NCI-H526 (cell line): Measurements from ENCODE around the gene ACACA.

ENCODE experiments used
- DNase-seq, 2 experiments: peaks; one replicate each; lab custom pipeline; 2025; lab: John Stamatoyannopoulos, UW

The ACACA gene

DNA sequence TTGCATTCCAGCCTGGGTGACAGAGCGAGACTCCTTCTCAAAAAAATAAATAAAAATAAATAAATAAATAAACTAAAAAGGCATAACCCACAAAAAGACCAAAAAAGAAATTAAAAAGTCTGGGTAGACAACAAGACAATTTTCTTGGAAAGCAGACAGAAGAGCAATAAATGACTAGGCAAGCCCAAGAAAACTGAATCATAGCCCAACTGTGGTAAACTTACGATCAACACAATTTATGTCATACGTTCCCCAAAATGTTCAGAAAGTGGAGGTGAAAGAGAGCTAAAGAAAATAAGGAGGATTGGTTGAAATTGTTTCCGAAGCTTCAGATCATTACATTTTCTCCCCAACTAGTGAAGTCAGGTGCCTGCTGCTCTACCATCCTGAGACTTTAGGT, 62.1 kb downstream of the ACACA start:
- DNase-seq, result no peak

DNA sequence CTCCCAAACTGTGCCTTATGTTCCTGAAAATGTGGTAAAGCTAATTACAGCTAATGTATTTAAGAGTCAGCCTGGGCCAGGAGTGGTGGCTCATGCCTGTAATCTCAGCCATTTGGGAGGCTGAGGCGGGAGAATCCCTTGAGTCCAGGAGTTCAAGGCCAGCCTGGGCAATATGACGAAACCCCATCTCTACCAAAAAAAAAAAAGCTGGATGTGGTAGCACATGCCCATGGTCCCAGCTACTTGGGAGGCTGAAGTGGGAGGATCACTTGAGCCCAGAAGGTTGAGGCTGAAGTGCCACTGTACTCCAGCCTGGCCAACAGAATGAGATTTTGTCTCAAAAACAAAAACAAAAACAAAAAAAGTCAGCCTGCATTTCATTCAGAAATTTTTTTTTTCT, 64.0 kb downstream of the ACACA start:
- DNase-seq, result no peak

DNA sequence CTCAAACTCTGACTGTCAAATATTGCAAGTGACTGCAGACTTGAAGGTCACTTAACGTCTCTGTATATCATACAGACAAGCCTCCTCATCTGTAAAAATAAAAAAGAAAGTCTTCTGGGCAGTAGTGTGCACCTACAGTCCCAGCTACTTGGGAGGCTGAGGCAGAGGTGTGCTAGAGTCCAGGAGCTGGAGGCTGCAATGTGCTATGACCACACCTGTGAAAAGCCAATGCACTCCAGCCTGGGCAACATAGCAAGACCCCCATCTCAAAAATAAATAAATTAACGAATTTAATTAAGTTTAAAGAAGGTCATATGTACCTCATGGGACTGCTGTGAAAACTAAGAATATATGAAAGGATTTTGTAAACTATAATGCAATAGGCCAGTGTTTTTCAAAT, 65.8 kb downstream of the ACACA start:
- DNase-seq, result no peak

DNA sequence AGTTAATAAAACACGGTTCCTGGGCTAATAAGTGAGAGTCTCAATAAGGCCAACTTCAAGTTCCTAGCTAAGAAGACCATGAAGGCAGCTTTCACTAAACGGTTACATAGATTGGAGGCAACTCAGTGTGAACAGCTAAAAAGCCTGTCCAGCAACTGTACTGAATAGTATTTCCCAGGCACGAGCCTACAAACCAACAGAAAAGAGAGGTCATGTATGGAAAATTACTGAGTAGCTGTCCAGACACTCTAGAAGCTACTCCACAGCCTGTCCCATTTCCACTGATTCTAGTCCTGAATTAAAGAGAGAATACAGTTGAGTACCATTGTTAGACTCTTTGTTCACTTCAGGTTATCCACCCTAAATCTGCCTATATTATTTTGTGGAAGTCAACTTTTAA, 67.3 kb downstream of the ACACA start:
- no peak for DNase-seq

DNA sequence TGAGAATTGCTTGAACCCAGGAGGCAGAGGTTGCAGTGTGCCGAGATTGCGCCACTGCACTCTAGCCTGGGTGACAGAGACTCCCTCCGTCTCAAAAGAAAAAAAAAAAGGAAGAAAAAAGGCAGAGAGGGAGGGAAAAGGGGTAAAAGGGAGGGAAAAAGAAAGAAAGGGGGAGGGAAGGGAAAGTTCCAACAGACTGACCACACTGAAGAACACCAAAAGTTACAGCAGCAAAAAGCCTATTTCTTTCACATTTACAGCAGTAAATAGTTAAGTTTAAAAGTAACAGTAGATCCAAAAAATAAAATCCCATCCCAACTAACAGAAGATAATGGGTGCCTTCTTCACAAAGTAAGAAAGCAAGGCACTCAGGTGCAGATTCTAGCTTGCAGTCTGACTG, 67.8 kb downstream of the ACACA start:
- DNase-seq, result no peak

DNA sequence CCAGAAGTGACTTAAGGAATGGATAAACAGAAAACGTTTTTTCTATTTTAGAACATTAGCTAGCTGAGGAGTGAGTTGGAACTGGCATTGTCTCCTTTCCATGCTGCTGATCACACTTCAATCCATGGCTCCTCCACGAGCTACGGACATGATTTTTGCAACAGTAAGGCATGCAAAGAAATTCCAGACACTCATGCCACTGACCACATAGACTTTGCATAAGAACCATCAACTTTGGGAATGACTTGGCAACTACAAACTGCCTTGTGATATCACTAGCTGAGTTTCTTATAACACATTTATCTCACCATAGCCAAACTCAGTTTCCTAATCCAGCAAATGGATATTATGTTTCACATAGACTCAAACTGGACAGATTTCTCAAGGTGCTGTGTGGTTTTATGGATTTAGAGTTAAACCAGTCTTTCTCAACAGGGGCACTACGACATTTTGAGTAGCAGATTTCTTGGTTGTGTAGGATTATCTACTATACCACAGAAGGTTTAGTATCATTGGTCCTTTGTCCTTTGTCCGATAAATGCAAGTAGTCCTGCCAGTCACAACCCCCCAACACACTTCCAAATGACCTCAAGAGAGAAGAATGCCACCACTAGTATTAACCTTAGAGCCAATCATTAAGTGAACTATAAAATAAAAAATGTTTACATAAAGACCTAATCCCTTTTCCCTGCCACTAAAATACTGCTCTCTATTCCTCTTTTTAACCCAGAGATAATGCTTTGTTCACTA, 79.1 kb downstream of the ACACA start:
- DNase-seq, result no peak

DNA sequence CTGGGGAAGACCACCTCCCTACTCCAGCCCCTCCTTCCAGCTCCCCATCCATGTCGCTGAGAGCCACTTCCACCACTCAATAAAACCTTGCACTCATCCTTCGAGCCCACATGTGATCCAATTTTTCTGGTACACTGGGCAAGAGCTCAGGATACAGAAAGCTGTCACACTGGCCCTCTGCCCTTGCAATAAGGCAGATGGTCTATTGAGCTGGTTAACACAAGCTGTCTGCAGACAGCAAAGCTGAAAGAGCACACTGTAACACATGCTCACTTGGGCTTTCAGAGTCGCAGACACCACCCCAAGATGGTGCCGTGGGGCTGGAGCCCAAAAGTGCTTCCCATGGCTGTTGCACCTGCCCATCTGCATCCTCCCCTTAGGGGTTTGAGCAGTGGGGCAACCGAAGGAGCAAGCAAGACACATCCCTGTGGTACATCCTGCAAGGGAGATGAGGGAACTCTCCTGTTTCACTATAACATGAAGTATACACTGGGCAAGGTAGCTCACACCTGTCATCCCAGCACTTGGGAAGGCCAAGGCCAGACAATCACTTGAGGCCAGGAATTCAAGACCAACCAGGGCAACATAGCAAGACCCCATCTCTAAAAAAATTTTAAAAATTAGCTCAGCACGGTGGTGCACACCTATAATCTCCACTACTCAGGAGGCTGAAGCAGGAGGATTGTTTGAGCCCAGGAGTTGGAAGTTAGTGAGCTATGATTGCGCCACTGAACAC, 83.6 kb downstream of the ACACA start:
- DNase-seq, result no peak

DNA sequence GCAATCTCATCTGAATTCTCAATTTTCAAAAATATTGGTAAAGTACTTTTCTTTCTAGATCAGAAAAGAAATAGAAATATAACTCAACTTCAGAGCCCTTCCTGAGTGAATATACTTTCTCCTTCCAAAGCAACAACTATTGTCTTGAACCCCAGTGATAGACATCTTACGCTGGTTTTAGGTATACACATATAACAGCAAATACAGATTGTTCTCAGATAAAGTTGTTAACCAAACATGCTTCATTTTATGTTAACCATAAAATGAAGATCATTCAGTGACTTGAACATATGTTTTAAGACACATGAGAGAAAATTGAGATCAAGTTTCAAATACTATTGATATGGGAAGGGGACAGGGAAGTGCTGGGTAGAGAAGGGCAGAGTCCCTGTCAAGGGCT, 84.5 kb downstream of the ACACA start:
- DNase-seq, result no peak

DNA sequence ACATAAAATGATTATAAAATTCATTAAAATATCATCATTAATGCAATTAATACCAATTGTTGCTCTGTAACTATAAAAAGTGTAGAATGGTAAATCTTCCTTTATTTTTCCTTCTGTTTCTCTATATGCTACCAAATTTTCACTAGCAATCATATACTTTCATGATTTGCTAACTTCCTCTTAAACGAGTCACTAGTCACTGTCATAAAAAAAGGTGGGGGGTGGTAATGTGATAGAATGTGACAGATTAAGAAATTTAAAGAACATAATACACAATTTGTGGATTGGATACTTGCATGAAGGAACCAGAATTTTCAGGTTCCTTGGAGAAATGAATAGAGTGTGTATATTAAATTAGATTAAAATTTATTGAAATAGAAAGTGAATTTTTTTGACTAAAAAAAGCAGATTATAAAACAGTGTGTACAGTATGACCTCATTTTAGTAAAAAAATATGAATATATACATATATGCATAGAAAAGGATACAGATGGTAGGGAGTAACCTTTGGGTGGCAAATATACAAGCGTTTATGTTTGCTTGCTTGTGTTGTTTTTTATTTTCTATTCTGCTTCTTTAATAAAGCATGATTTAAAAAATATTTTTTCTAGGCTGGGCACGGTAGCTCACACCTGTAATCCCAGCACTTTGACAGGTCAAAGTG, 87.6 kb downstream of the ACACA start:
- DNase-seq, result no peak

DNA sequence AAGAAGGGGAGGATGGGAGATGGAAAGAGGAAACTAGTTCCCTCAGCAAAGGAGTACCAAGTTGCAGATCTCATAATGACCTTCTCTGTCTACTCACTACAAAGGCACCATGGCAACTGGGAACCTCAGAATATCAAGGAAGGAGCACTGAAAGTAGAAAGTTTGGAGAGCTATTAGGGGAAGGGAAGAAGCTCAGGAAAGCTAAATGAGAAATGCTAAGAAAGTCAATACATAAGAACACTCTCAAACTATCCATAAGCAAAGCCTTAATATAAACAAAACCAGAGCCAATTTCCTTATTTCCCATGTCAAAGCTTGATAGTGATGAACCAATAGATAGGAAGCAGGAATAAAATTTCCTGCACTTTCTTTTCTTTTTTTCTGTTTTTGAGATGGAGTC, 88.8 kb downstream of the ACACA start:
- no peak for DNase-seq

DNA sequence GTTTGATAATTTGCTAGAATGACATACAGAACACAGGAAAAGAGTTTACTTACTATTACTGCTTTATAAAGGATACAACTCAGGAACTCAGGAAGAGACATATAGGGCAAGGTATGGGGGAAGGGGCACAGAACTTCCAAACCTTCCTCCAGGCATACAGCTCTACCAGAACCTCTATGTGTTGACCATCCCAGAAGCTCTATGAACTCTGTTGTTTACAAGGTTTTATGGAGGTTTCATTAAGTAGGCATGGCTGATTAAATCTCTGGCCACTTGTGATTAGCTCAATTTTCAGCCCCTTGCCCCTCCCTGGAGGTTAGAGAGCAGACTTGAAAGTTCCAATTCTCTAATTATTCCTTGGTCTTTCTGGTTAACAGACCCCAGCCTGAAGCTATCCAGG, 91.0 kb downstream of the ACACA start:
- no peak for DNase-seq

DNA sequence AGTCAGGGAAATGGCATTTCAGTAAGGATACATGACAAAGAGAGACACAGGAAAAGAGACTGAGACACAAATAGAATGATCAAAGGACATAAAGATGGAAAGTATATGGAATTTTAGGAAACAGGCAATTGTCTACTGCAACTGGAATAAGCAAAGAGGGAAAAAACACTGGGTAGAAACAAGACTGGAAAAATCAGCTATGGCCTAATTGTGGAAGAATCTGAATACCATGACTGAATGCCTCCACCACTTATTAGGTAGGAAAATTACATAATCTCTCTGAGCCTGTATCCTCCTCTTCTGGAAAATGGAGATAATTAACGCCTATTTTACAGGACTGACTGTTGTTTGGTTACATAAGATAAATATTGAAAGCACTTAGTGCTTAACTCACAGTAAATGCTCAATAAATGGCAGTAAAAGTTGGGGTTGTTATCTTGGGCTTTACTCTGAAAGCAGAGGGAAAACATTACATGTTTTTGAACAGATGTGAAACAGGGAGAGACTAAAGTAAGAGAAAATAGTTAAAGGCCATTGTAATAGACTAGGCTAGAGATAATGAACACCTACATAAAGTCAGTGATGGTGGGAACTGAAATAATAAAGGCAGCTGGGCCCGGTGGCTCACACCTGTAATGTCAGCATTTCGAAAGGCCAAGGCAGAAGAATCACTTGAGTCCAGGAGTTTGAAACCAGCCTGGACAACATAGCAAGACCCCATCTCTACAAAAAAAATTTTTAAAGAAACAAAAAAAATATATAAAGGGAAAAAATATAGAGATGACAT, 94.3 kb downstream of the ACACA start:
- DNase-seq, result no peak

DNA sequence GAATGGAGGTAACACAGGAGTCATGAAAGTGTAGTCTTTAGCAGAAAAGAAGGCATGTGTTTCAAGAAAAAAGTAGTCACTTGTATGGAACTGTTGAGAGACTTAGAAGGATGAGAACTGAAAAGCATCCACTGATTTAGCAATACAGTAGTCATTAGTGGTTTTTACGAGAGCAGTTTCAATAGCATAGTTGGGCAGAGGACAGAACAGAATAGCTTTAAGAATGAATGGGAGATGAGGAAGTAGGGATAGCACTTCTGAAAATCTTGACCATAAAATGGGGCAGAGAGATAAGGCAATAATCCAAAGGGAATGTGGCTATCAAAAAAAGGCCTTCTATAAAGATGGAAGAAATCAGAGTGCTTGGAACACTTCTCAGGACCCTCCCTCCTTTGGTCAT, 95.7 kb downstream of the ACACA start:
- DNase-seq, result no peak

DNA sequence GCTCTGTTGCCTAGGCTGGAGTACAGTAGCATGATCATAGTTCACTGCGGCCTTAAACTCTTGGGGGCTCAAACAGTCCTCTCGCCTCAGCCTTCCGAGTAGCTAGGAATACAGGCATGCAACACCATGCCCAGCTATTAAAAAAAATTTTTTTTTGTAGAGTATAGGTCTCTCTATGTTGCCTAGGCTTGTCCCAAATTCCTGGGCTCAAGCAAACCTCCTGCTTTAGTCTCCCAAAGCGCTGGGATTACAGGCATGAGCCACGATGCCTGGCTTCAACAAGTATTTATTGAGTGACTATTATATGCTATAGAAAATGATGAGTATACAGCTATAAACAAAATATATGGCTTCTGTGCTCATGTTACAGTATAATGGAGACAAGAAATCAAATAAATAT, 97.6 kb downstream of the ACACA start:
- no peak for DNase-seq

DNA sequence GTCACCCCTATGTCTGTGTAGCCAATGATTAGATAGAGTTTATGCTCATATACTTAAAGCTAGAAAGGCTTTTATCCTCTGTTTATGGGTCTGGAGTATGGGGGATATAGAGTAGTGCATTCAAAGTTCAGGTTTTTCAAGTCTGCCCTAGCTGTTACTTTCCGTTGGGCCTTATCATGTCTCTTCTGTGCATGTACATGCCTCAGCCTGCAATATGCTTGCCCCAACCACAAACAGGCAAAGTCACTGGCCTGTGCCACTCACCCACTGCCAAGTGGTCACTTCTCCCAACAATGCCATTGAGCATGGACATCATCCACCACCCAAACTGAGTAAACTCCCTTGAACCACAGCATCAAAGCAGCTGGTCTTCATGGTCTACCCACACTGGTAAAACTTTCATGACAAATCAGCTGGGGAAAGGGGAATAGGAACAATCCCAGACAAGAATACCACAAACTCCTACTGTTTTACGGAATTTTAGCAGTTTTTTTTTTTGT, 101.2 kb downstream of the ACACA start:
- DNase-seq, result no peak

DNA sequence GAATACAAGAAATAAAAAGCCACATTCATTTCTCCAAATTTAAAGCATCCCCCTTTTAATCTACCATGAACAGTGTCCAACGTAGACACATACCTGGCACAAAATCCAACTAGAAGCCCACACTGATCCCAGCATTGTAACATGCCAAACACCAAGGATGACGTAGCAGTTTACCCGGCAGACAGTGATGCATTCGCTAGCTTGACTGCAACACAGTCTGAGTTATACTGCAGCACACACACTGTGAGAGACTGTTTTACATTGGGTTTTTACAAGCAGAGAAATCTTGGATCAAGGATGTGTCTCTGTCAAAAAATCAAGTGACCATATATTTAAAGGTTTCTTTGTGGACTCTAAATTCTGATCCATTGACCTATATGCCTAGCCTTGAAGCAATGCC, 105.3 kb downstream of the ACACA start:
- DNase-seq, result peak in 1 of 2 experiments; percentile 26

DNA sequence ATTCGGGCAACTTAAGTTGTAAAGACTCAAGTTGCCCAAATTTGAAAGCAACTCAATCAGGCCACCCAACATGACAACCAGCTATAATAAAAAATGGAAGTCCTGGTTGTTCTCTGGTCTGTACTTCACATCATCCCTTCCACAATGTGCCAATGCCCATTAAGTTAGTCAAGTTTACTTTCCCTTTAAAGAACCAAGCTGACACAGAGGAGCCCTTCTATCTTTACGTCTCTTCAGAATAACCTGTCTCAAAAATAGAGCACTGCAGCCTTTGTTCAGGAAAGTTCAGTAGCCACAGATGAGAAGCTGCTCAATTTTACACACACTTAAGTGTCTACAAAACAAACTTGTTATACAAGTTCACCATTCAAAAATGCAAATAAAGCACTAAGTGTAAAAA, 106.0 kb downstream of the ACACA start:
- peak in 1 of 2 experiments; percentile 20 for DNase-seq

DNA sequence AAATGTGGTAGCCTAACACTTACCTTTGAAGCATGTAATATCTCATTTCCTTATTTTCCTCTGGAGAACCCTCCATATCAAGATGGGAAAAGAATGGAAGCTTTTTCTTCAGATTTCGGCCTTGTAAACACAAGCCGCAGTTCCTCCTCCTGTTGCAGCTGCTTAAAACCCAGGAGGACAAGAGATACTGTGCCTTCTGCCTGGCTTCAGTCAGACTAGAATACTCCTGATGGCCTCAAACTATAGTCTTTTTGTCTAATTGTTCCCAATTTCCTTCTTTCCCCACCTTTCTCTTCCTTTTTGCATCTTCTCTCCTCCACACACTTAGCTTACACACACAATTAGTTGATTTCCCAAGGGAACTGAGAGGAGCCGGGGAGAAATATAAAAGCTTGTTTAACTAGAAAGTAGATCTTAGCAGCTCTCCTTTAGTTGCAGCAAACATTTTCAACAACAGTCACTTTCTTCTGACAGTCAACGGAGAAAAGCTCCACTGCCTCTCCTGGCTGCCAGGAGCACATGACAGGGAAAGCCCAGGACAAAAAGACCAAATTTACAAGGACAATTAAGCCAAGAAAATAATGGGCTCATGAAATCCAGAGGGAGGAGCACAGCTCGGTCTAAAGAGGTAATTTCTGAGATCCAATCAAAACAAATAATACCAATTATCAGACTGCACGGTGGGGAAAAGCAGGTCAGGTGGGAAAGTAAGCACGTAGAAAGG, 107.2 kb downstream of the ACACA start:
- DNase-seq, result no peak

DNA sequence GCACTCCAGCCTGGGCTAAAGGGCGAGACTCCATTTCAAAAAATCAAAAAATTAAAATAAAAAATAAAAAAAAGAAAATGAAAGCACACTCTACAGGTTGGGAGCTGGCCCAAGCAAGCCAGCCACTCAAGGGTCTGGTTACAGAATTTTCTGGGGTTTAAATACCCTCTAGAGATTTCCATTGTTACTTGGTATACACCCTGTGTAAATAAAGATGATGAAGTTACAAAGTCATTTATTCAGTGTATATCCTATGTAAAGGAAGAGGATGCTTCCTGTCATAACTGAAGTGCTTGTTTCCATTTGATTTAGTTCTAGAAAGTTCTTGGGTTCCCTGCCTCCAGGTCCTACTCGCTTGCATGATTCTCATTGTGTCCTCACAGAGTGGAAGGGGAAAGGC, 110.7 kb downstream of the ACACA start:
- DNase-seq, result no peak

DNA sequence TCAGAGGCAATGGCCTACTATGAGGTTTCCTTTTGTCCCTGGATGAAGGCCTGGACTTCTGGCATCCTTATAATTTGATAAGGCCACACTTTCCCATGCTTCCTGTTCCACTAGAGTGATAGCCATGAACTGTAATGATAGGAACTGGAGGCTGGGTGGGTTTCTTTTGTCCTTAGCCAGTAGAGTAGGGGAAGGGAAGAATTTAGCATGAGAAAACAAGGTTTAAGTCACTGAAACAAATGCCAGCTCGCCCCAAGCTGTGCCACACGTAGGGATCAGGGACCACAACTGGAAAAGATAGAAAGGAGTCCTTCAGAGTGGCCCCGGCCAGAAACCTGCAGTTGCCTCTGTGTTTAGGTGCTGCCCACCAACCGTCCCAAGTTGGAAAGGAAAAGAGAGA, 111.7 kb downstream of the ACACA start:
- no peak for DNase-seq

DNA sequence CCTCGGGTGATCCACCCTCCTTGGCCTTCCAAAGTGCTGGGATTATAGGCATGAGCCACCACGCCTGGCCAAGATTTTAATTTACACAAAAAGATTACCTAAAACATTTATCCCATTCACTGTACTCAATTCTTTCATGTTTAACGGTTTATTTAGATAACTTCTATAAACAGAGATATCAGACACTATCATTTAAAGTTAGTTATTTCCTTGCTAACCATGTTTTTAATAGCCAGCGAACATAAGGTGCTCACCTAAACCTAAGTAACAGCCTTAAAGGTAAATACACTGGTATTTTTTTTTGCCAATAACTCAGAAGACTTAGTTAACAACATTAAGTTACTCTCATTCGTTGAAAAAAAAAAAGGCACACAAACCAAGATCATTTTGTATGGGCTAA, 112.9 kb downstream of the ACACA start:
- DNase-seq, result no peak
